Measurements from ENCODE around the gene TMEM50B.

- TF ChIP-seq CTCF (conservative IDR thresholded peaks at IDR 0.05 in 1 of 2, IDR thresholded peaks at IDR 0.05 in 1 of 2; ENCODE audit: low read depth in 1 of 2, low read length in 2 of 2) (no peak), EZH2 (IDR thresholded peaks at IDR 0.05; ENCODE audit: low read length, missing control alignments) (no peak)
Measured at GRCh38 chr21:33430858-33431257, 48.9 kb downstream of the TMEM50B start.

Measured in fibroblast of lung (primary cell).